ENCODE results near the gene FAP.

The FAP gene, protein sequence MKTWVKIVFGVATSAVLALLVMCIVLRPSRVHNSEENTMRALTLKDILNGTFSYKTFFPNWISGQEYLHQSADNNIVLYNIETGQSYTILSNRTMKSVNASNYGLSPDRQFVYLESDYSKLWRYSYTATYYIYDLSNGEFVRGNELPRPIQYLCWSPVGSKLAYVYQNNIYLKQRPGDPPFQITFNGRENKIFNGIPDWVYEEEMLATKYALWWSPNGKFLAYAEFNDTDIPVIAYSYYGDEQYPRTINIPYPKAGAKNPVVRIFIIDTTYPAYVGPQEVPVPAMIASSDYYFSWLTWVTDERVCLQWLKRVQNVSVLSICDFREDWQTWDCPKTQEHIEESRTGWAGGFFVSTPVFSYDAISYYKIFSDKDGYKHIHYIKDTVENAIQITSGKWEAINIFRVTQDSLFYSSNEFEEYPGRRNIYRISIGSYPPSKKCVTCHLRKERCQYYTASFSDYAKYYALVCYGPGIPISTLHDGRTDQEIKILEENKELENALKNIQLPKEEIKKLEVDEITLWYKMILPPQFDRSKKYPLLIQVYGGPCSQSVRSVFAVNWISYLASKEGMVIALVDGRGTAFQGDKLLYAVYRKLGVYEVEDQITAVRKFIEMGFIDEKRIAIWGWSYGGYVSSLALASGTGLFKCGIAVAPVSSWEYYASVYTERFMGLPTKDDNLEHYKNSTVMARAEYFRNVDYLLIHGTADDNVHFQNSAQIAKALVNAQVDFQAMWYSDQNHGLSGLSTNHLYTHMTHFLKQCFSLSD

DNA sequence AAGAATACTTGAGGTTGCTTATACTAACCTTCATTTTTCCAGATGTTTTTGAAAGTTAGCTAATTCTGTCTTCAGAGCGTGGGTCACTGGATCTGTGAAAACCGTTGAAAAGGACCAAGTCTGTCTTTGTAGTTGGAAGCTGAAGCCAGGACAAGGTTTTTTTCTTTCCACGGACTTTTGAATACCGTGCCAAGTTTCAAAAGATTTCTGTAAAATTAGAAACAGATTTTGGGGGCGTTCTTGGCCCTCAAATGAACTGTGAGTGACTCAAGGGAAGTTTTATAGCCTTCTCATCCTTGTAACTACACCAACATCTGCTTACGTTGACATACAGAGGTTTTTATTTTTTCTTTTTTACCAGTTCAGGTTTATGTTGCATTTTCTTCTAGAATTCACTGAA lies at the start of gene FAP:
Gene FAP (minus strand): TSS at position 152 of the 400 bp plus-strand sequence. CDS start 118 bp downstream, at position 34.
- DNase-seq (ENCODE audit: low spot score): no peak

DNA sequence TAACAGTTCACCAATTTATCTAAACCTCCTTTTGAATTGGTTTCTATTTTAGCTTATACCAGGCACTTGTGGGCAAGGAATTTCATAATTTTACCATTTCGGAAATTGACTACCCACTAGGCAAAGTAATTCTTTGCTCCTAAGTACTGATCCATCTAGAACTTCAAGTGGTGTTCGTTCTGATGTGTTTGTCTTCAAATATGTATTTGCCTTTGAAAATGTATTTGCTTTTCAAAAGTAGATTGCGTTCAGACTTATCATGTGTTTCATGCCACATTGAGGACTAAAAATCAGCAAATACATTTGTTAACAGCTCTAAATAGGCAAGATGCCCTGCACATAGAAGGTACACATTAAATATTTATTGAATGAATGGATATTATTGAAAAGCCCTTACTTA lies 48.5 kb upstream of the FAP start:
- DNase-seq (ENCODE audit: low spot score): no peak

DNA sequence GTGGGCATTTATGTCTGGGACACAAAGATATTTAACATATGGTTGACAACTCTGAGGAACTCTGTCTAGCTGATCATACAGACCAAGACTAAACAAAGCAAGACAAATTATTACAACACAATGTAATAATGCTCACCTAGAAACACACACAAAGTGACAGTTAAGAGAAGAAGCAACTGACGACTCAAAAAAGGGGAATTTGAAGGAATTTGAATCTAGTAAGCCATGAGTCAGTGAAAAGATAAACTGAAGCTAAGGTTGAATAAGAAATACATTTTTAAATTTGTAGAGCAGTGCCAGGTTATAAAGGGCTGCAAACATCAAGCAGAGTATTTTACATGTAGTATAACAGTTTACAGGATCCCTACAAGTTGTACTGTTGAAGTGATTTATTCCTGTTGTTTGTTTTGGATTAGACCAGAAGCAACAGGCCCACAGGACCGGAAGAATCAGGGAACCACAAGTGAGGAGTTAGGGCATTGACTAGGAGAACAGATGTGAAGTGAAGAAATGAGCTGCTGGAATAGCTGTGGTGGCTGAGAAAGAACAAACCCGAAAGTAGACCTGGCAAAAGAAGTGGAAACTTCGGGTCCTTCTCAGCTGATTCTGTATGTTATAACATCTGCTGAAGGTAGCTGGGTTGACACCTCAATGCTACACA lies 39.6 kb upstream of the FAP start:
- no peak for DNase-seq (ENCODE audit: low spot score)

DNA sequence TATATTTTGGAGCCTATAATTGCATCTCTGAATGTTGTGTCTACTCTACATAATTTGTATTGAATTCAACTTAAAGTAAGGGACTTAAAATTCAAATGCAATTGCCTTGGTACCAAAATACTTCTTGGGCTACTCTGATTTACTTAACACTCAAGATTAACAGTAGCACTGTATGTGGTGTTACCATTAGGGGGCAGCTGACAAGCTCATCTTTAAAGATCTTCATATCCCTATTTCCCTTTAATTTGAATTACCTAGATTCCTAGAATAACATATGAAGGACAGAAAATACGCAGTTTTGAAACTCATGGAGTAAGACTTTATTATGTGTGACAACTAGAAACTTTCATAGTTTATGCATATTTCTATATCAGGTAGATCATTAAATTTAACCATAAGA lies 37.4 kb upstream of the FAP start:
- no peak for DNase-seq (ENCODE audit: low spot score)

DNA sequence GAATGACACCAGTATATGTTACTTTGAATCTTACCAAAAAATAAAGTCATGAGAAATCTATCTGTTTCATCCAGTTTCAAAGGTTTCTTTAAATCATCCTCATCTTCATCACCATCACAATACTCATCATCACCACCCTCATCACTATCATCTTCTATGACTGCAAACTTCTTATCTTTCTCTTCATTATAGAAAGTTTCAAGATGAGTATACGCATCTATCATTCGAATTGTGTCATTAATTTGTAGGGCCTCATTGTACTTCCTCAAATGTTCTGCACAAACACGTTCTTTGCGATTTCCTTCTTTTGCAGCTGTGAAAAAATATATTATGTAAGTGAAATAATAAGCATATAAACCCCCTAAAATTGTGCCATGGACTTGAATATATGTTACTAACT lies 34.1 kb upstream of the FAP start:
- no peak for DNase-seq (ENCODE audit: low spot score)

DNA sequence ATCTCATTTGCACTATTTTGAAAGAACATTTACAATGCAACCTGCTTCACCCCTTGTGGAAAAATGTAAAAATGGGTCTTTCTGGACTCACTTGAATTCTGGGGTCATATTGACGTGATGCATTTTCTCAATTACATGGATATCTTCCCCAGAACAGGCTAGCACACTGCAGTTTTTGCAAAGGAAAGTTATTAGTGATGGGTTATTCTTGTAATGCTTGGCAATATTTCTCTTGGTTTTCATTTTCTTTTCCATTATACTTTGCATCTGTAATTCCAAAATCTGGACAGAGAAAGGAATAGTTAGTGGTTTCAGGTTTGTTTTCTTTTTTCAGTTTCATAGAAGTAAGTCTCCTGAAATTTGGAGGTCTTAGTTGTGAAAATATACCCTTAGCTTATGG lies 24.8 kb upstream of the FAP start:
- DNase-seq (ENCODE audit: low spot score): no peak

DNA sequence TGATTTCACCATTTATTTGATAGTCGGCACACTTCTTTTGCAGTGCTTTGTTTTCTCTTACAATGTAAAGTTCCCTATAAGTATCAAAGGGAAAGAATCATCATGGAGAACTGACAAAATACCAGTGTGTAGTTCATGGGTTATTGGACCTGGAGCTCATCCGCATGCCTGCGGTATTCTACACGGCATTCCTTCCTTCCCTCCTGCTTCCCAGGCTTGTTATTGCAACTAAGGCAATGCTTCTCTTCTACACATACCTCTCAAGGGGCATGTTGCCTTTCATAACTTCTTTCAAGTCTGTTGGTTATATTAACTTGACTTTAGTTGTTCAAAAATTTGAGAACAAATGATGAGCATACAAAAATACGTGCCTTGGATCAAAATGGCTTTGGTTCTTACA lies 24.3 kb upstream of the FAP start:
- DNase-seq (ENCODE audit: low spot score): no peak

DNA sequence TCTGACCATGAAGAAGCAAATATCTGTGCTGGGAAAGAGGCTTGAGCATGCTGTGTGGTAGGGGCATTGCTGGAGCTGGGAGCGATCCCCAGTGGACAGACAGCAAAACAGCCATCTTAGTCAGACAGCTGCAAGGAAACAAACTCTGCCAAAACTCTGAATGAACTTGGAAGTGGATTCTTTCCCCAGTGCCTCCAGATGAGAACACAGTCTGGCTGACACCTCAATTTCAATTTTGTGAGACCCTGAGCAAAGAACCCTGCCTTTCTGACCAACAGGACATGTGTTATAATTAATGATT lies 23.2 kb upstream of the FAP start:
- no peak for DNase-seq (ENCODE audit: low spot score)

DNA sequence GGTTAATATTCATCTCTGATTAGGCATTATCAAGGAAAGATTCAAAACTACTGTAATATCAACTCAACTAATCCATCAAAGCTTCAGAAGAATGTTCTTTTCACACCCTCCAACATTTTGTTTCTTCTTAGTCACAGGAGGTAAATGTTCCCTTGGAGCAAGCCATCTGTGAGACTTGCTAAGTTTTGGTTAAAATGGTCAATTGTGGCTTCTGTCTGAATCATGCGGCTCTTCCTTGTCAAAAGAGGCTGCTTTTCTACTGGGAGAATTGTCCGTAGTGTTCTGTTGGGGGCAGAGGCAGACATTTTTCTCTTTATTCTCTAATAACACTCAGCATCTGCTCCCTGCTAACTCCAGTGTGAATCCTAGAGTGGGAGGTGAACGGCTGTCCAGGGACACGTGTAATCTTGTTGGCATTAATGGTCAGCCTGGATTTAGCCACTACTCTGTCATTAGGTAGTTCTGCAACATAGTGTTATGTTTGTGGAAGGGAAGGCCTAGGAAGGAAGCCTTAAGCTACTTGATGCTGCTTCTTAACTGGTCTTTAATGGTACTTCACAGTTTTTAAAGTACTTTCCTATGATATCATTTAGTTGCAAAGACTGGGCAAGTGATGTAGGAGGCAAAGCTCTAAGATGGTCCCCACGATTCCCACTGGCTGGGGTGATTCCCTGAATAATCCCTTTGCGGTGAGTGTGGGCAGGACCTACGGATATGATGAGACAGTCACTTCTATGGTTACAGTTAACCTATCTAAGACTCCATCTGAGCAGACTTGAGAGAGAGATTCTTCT lies 22.6 kb upstream of the FAP start:
- no peak for DNase-seq (ENCODE audit: low spot score)

DNA sequence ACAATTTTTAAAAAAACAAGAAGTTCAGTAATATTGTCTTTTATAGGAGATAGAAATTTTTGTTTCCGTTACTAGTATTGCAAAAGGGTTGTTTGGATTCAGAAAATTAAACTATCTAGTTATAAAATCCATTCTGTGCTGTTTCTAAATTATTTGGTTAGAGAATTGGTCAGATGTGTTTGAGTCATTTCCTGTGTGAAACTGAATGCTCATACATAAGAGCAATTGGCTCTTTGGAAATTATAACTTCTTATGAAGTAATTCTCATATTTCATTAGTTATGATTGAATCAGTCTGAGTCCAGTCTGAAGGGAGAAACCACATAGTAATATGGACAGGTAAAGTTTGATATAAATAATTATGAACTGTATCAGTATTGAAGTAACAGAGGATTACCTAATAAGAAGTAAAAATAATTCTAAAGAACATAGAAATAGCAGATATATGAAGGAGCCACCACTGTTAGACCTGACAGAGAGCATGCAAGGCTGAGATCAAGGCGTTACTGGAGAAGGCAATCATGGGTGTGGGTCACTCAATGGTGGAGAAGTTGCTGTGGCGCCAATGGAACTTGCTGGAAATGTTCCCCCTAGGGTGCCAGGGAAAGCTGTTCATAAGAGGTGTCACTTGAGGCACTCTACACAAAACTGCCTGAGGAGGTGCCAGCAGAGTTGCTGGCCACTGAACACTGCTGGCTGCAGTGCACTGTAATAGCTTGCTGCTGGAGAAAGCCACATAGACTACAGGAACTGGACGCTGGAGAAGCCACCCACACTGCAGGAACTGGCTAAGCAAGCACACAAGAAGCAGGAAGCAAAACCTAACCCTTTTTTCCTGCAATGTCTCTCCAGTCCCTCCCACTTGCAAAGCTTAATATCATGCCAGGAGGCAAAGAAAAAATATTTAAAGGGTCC lies 18.0 kb upstream of the FAP start:
- DNase-seq (ENCODE audit: low spot score): peak; percentile 9

DNA sequence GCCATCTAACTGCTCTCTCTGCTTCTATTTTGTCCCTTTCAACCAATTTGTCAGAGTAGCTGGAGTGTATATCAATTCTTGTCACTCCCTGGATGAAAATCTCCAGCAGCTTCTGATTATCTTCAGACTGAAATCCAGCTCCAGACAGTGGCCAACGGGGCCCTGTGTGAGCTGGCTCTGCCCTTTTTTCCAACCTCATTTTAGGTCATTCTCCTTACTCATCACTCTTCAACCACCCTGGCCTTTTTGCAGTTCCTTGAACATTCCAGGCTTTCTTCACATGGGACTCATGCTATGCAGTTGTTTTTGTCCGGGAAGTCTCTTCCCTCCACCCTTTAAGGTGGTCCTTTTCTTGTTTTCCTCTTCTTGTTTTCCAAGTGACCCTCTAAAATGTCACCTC lies 15.4 kb upstream of the FAP start:
- DNase-seq (ENCODE audit: low spot score): no peak

DNA sequence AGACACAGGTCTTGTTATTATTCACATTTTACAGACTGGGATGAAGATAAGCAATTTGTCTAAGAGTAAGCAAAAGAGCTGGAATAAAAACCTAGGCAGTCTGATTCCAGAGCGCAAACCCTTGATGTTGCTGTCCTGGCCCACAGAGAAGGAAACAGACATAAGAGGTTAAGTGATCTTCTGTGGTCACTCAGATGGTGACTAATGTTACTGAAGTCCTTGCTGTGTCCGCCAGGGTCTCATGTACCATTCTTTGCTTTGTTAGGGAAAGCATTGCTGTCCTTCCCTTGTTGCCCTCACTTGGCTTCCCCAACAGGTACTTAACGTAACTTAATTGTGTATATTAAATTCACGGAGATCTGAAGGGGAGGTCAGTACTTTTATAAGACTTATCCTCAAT lies 14.9 kb upstream of the FAP start:
- no peak for DNase-seq (ENCODE audit: low spot score)

DNA sequence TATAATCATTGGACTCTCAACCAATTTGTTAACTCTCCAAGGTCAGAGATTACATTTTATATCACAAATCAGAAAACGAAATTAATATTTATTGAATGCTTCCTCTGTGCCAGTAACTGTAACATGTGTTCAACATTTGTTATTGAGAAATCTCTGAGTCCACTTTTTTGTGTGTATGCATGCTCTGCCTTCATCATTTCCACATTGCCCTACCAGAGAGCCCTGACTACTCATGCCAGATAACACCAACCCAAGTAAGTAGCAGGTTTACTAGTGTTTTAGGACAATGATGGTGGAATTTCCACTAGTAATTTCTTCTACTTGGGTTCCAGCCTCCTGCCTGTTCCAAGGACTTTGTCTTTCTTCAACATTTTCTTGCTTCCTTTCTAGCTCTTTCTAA lies 14.2 kb upstream of the FAP start:
- no peak for DNase-seq (ENCODE audit: low spot score)

DNA sequence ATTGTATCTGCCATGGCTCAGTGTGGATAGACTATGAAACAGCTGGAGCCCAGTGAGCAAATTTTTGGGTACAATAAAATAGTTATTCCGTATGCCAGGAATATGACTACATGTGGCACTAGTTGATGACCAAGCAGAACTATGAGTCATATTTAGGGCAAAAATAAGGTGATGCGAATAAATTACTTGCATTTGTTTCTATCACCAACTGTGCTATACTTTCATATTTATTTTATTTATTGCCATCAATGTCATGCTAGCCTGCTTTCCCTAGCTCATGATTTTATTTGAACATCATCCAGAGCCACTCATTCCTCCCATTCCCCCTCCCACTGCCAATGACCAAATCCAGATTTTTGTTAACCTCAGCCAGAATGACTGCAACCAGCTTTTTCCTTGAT lies 13.3 kb upstream of the FAP start:
- no peak for DNase-seq (ENCODE audit: low spot score)

DNA sequence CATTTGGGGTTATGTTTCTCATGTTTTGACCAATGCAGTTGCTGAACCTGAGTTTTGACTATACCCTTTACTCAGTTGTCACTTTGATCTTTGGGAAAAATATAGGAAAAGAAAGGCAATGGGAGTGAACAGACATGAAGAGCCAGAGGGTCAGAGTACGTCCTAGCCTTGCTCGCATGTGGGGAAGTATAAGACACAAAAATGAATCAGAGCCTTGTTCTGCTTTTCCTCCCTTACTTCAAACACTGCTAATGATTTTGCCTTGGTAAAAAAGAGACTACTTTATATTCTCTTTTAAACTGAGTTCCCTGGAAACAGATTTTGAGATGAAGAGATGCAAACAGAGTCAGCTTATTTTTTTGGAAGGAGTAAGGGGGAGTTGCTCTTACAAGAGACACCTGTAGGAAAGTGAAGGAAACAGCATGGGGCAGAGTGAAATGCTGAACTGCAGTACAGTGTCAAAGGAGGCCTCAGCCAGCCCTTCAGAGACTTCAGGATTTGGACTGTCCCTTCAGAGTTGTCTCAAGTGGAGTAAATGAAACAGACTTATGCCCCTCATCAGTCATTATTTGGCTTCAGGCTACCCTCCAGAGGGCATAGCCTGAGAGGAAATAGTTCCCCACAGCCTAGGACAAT lies 11.1 kb upstream of the FAP start:
- no peak for DNase-seq (ENCODE audit: low spot score)

DNA sequence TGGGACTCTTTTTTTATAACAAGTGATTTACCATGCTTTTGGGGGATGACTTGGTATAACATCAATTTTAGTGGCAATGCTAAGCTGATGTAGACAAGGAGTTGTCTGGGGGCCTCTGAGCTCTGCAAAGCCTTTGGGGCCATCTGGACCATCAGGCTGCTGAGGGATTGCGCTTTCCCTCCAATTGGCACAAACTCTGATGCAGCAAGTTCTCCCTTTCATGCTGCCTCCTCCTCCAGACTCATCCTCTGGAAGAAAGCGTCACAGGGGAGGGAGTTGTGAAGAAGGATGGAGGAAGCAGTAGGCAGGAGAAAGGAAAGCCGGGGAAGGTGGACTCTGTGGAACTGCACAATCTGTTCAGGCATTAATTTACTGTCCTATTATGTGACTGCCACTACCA lies 10.2 kb upstream of the FAP start:
- no peak for DNase-seq (ENCODE audit: low spot score)

DNA sequence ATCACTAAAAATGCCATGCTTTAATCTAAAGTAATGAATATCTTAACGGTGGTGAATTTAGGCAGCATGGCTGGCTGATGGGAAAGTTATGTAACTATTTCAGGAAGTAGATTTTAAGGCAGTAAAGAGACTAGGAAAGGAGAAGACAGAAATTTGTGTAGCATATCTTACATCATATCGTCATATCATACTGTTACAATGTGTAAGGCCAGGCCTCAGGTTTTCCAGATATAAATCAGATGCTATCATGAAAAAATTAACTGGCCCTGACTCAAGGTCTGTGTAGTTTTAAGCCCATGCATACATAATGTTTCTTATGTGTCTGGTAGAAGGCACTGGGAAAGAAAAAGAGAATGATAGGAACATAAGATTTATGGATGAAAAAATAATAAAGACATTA lies 8.9 kb upstream of the FAP start:
- no peak for DNase-seq (ENCODE audit: low spot score)

DNA sequence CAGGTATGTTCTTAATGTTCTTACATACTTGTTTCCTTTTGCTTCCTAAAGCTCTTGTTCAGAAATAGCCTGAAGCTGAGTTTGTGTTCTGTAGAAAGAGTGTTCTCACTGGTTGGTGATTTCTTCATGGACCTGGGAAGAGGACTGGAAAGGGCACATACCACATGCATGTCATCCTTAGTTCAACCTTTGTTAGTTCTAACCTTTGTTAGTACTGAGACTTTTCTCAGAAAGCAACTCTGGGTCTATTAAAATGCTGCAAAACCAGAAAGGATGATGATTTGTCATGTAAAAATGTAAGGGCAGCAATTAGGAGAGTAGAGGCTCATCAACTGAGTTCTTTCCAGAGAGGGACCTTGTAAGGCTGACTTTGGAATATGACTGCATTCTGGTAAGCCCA lies 2.5 kb upstream of the FAP start:
- DNase-seq (ENCODE audit: low spot score): no peak

DNA sequence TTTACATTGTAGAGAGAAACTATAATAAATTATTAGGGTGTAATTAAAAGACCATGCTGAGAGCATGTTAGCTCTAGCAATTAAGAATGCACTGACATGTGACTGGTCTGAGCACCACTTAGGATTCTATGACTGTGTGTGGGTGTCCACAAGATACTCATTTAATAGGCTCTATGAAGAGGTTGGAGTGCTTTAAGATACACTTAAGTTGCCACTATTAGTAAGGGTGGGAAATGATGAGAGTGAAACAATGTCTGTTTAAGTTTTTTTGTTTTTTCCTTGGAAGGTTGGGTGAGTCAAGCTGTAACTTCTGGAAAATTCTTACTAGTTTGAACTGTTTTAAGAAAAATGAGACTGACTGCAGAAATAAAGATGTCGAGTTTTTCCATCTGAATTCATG lies 1.8 kb upstream of the FAP start:
- DNase-seq (ENCODE audit: low spot score): no peak

DNA sequence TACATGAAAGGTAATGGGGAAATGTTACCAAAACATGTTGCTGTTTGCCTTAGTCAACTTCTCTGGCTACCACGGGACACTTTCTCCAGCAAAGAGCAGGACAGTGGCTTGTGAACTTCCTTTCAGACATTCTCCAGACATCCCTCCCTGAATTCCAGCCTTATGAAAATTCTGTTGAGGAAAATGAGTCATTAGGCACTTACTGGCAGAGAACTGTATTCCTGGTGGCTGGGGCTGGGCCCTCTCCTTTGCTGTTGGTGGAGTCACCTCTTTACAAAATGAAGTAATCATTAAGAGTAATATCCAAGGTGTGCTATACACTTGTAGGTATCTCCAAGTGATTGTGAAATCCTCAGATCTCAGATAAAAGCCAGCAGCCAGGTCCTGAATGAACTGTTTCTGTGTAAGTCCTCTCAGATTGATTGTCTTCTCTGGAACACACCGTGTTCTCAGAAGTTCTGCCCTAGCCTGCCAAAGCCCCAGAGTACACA lies 1.3 kb upstream of the FAP start:
- no peak for DNase-seq (ENCODE audit: low spot score)

DNA sequence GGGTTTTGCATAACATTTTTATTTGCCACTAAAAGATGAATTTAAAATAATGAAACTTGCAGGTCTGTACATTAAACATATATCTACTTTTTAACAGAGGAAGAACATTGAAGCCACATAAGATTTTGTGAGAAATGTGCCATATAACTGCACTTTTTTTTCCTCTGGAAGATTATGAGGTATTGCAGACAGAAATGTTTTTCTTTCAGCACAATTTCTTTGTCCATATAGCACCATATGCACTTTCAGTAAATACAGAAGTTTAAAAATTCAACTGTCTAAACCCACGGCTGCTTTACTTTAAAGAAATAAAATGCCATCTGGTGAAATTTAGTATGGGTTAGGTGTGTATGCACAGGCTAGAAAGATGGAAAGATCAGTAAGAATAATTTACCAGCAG lies 470 bp upstream of the FAP start:
- no peak for DNase-seq (ENCODE audit: low spot score)
